ENCODE measurements around the gene BTN2A1. TPM values are rescaled to one million over a fixed set of nuclear protein-coding genes. Genes with fewer than 3 reads are reported as not detected.

BTN2A1 gene
- total and polyA plus RNA-seq, 7 experiments from 2014 or later, result 9.7 to 54.6 (median 29.7) TPM

DNA sequence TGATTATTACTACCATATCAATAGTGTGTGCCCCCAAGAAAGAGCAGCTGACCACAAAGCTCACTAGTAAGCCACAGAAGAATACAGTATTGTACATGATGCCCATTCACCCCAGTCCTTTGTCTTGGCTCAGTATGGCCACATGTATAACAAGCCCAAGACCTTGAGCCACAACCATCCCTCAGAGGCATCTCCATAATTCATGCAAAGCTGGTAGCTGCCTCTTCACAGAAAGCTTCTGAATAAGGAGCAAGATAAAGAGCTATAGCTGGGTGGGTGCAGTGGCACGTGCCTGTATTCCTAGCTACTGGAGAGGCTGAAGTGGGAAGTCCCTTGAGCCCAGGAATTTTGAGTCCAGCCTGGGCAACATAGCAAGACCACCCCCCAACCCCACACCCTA lies 37.5 kb downstream of the BTN2A1 start:
- no peak overlapping the region for H3K27ac ChIP-seq (ENCODE audit: low read depth, low read length)
- H3K4me1 ChIP-seq (ENCODE audit: control insufficient read depth in 2 of 2, insufficient read depth in 2 of 2, low read length in 2 of 2), result no peaks in the 10 kb centered on the region
- no peak overlapping the region for H3K4me3 Mint-ChIP-seq
- no peaks in the 10 kb centered on the region for H3K9me3 ChIP-seq (ENCODE audit: control insufficient read depth in 2 of 3, low read length in 3 of 3)
- H3K9me3 Mint-ChIP-seq, result no peaks in the 10 kb centered on the region
- no peak overlapping the region for H3K4me3 ChIP-seq (ENCODE audit: low read length)
- no peaks in the 10 kb centered on the region for H3K27me3 ChIP-seq (ENCODE audit: control insufficient read depth in 2 of 2, insufficient read depth in 2 of 2, low read length in 2 of 2)
- no peaks in the 10 kb centered on the region for H3K36me3 ChIP-seq (ENCODE audit: control insufficient read depth in 2 of 3, insufficient read depth in 3 of 3, low read length in 3 of 3)
- no peak for ATAC-seq
- DNase-seq, result no peak
- POLR2A ChIA-PET, result interaction anchor here (1.0 to 1.4 kb wide), 2 partner anchors 11 kb away, joined by 3 to 6 read pairs; no protein-coding TSS in a partner anchor
- H3K4me1 Mint-ChIP-seq, result peaks cover 3 to 25% (median 5%) of the 10 kb centered on the region in 7 donors
- CTCF ChIA-PET, result no interaction called here
- intact Hi-C loops (cut with micrococcal nuclease), result no loop called here
- peak overlapping the region in 1 of 9 donors; percentile 38 for H3K27ac Mint-ChIP-seq
- H3K36me3 Mint-ChIP-seq, result peaks cover 0 to 4% (median 0%) of the 10 kb centered on the region in 5 donors
- peaks cover 0 to 7% (median under 1%) of the 10 kb centered on the region in 5 donors for H3K27me3 Mint-ChIP-seq

DNA sequence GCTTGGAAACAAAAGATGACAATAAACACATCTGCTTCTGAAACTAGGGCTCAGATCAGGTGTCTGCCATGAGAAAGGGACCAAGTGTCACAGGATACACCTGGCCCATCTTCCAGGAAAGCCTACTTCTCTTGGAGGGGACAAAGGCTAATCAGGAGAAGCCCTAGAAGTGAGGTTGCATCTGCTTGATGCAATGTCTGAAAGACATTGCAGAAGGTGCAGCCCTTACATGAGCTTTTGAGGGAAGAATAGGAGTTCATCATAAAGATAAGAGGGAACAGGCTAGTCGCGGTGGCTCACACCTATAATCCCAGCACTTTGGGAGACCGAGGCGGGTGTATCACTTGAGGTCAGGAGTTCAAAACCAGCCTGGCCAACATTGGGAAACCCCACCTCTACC lies 39.9 kb downstream of the BTN2A1 start:
- Histone ChIP-seq H3K9me3 (ENCODE audit: control insufficient read depth in 2 of 3, low read length in 3 of 3) (no peaks in the 10 kb centered on the region), H3K4me1 (ENCODE audit: control insufficient read depth in 2 of 2, insufficient read depth in 2 of 2, low read length in 2 of 2) (peaks cover 10% of the 10 kb centered on the region in 2 donors), H3K27ac (ENCODE audit: low read depth, low read length) (no peak overlapping the region), H3K36me3 (ENCODE audit: control insufficient read depth in 2 of 3, insufficient read depth in 3 of 3, low read length in 3 of 3) (no peaks in the 10 kb centered on the region), H3K27me3 (ENCODE audit: control insufficient read depth in 2 of 2, insufficient read depth in 2 of 2, low read length in 2 of 2) (peaks cover 7 to 8% of the 10 kb centered on the region in 2 donors), H3K4me3 (ENCODE audit: low read length) (no peak overlapping the region)
- Mint-ChIP-seq H3K27me3 (peaks cover 0 to 27% (median 15%) of the 10 kb centered on the region in 5 donors), H3K9me3 (no peaks in the 10 kb centered on the region), H3K27ac (no peak overlapping the region), H3K4me1 (peaks cover 10 to 41% (median 20%) of the 10 kb centered on the region in 7 donors), H3K36me3 (peaks cover 0 to 4% (median 0%) of the 10 kb centered on the region in 5 donors), H3K4me3 (no peak overlapping the region)
- POLR2A ChIA-PET, result interaction anchor here (1.4 kb wide), 1 partner anchor 13 kb away, joined by 3 read pairs; no protein-coding TSS in a partner anchor
- ATAC-seq (no peak), DNase-seq (no peak)
- intact Hi-C loops (cut with micrococcal nuclease), result no loop called here
- CTCF ChIA-PET, result no interaction called here

DNA sequence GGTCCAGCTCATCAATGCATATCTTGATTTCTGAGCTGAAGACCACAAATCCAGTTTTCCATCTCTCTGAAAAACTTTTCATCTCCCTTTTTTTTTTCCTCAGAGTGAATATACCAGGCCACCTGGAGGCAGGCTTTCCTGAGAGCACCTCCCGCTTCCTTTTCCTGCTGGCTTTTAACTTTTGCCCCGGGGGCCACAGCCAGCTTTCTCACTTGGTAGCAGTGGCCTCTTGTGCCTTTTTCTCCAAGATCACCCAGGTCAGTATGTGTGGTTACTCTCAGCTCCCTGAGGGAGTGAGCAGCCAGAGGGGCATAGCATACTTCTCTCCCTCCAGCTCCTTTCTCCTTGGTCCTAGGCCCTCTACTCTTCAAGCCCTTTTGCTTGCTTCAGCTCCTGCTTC lies 42.3 kb downstream of the BTN2A1 start, which contains the start of gene BTN1A1:
BTN1A1 (plus strand) TSS at position 202 of the 400 bp plus-strand sequence. CDS start 984 bp downstream, outside the sequence.
- ATAC-seq, result no peak
- peaks cover 0 to 4% (median 0%) of the 10 kb centered on the region in 5 donors for H3K36me3 Mint-ChIP-seq
- H3K27me3 Mint-ChIP-seq, result peaks cover 11 to 42% (median 26%) of the 10 kb centered on the region in 5 donors
- H3K4me1 Mint-ChIP-seq, result peaks cover 10 to 22% (median 17%) of the 10 kb centered on the region in 7 donors
- peaks cover 0 to 2% (median 0%) of the 10 kb centered on the region in 11 donors for H3K9me3 Mint-ChIP-seq
- no peaks in the 10 kb centered on the region for H3K36me3 ChIP-seq (ENCODE audit: control insufficient read depth in 2 of 3, insufficient read depth in 3 of 3, low read length in 3 of 3)
- H3K4me3 ChIP-seq (ENCODE audit: low read length), result no peak within 1 kb of the TSS
- peak within 1 kb of the TSS in 1 of 9 donors; percentile 29 for H3K27ac Mint-ChIP-seq
- intact Hi-C loops (cut with micrococcal nuclease), result loop anchor here in 1 of 2 donors (2.0 kb wide), 2 partner anchors 25 to 41 kb away; no protein-coding TSS in a partner anchor
- H3K27me3 ChIP-seq (ENCODE audit: control insufficient read depth in 2 of 2, insufficient read depth in 2 of 2, low read length in 2 of 2), result peaks cover 13 to 15% of the 10 kb centered on the region in 2 donors
- DNase-seq, result no peak
- H3K27ac ChIP-seq (ENCODE audit: low read depth, low read length), result no peak within 1 kb of the TSS
- peak within 1 kb of the TSS; percentile 21 to 87 (median 82) for H3K4me3 Mint-ChIP-seq
- H3K4me1 ChIP-seq (ENCODE audit: control insufficient read depth in 2 of 2, insufficient read depth in 2 of 2, low read length in 2 of 2), result peaks cover 10% of the 10 kb centered on the region in 2 donors
- POLR2A ChIA-PET, result interaction anchor here (0.9 kb wide), 2 partner anchors 37 to 50 kb away, joined by 3 read pairs; no protein-coding TSS in a partner anchor
- no peaks in the 10 kb centered on the region for H3K9me3 ChIP-seq (ENCODE audit: control insufficient read depth in 2 of 3, low read length in 3 of 3)
- CTCF ChIA-PET, result no interaction called here

DNA sequence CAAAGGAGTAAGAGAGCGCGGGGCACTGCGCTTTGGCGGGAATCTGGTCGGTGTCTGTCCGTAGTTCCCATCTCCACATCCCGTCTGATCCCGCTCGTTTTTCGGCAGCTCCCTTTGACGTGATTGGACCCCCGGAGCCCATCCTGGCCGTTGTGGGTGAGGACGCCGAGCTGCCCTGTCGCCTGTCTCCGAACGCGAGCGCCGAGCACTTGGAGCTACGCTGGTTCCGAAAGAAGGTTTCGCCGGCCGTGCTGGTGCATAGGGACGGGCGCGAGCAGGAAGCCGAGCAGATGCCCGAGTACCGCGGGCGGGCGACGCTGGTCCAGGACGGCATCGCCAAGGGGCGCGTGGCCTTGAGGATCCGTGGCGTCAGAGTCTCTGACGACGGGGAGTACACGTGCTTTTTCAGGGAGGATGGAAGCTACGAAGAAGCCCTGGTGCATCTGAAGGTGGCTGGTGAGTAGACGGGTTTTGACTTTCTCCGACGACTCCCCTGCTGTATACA lies 43.8 kb downstream of the BTN2A1 start:
- peak; percentile 79 for ATAC-seq
- Mint-ChIP-seq H3K36me3 (peaks cover 0 to 4% (median 0%) of the 10 kb centered on the region in 5 donors), H3K4me3 (peak overlapping the region; percentile 63 to 87 (median 84)), H3K9me3 (peaks cover 0 to 2% (median 0%) of the 10 kb centered on the region in 11 donors), H3K27me3 (peaks cover 11 to 48% (median 27%) of the 10 kb centered on the region in 5 donors), H3K4me1 (peaks cover 10 to 22% (median 17%) of the 10 kb centered on the region in 7 donors), H3K27ac (peak overlapping the region in 7 of 9 donors; percentile 5 to 41 (median 25))
- H3K27me3 ChIP-seq (ENCODE audit: control insufficient read depth in 2 of 2, insufficient read depth in 2 of 2, low read length in 2 of 2), result peaks cover 13 to 15% of the 10 kb centered on the region in 2 donors
- POLR2A ChIA-PET, result interaction anchor here (0.6 to 2.3 kb wide), 8 partner anchors 25 to 63 kb away, joined by 3 to 18 read pairs (median 4); no protein-coding TSS in a partner anchor
- H3K36me3 ChIP-seq (ENCODE audit: control insufficient read depth in 2 of 3, insufficient read depth in 3 of 3, low read length in 3 of 3), result no peaks in the 10 kb centered on the region
- DNase-seq, result peak in 8 of 9 donors; percentile 25 to 39 (median 33)
- H3K27ac ChIP-seq (ENCODE audit: low read depth, low read length), result no peak overlapping the region
- peak overlapping the region; percentile 51 for H3K4me3 ChIP-seq (ENCODE audit: low read length)
- CTCF ChIA-PET, result interaction anchor here (1.3 kb wide), 1 partner anchor 161 kb away, joined by 3 read pairs; no protein-coding TSS in a partner anchor
- H3K4me1 ChIP-seq (ENCODE audit: control insufficient read depth in 2 of 2, insufficient read depth in 2 of 2, low read length in 2 of 2), result peaks cover 10% of the 10 kb centered on the region in 2 donors
- no peaks in the 10 kb centered on the region for H3K9me3 ChIP-seq (ENCODE audit: control insufficient read depth in 2 of 3, low read length in 3 of 3)
- intact Hi-C loops (cut with micrococcal nuclease), result loop anchor here in 1 of 2 donors (1.0 to 2.0 kb wide), 3 partner anchors 20 to 43 kb away; no protein-coding TSS in a partner anchor

DNA sequence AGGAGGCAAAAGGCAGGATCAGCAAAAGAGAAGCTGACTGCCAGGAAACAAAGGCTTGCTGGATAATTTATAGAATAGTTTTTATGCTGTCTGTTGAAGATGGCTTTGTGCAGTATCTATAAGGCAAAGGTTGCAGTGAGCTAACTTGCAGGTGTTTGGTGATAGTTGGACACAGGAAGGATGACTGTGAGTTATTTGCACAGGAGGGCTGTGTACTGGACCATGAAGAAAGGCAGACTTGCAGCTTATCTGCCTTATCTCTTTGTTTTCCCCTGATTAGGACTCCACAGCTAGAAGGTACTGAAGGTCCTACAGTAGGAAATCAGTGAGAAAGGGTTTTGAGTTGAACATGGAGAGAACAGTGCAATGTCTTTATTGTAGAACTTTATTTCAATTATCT lies 44.4 kb downstream of the BTN2A1 start:
- Histone ChIP-seq H3K27ac (ENCODE audit: low read depth, low read length) (no peak overlapping the region), H3K36me3 (ENCODE audit: control insufficient read depth in 2 of 3, insufficient read depth in 3 of 3, low read length in 3 of 3) (no peaks in the 10 kb centered on the region), H3K4me3 (ENCODE audit: low read length) (peak overlapping the region; percentile 51), H3K4me1 (ENCODE audit: control insufficient read depth in 2 of 2, insufficient read depth in 2 of 2, low read length in 2 of 2) (peaks cover 10% of the 10 kb centered on the region in 2 donors), H3K27me3 (ENCODE audit: control insufficient read depth in 2 of 2, insufficient read depth in 2 of 2, low read length in 2 of 2) (peaks cover 13 to 15% of the 10 kb centered on the region in 2 donors), H3K9me3 (ENCODE audit: control insufficient read depth in 2 of 3, low read length in 3 of 3) (no peaks in the 10 kb centered on the region)
- Mint-ChIP-seq H3K9me3 (peaks cover 0 to 2% (median 0%) of the 10 kb centered on the region in 11 donors), H3K36me3 (peaks cover 0 to 3% (median 0%) of the 10 kb centered on the region in 5 donors), H3K27me3 (peaks cover 11 to 50% (median 28%) of the 10 kb centered on the region in 5 donors), H3K4me3 (peak overlapping the region; percentile 63 to 87 (median 84)), H3K27ac (peak overlapping the region in 3 of 9 donors; percentile 11 to 41 (median 36)), H3K4me1 (peaks cover 10 to 22% (median 15%) of the 10 kb centered on the region in 7 donors)
- ATAC-seq (no peak), DNase-seq (peak in 1 of 9 donors; percentile 3)
- ChIA-PET CTCF (interaction anchor here (0.7 to 1.3 kb wide), 2 partner anchors 52 to 162 kb away, joined by 3 read pairs; no protein-coding TSS in a partner anchor), POLR2A (interaction anchor here (0.9 to 2.3 kb wide), 6 partner anchors 24 to 48 kb away, joined by 3 to 18 read pairs (median 4); no protein-coding TSS in a partner anchor)
- intact Hi-C loops (cut with micrococcal nuclease), result no loop called here

DNA sequence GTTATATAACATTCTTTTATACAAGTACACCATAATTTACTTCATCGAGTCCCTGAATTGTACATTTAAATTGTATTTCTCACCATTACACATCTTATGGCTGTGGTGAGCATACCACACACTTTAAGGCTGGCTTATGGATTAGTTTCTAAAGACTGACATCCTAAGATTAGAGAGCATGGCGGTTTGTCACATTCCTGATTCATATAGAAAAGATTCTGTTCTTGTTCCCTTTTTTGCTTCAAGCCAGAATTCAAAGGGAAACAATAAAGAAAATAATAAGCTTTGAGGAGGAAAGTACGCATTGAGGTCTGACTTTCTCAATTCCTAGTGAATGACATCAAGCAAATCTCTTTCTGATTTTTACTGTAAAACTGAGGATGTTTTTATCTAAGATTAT lies 44.9 kb downstream of the BTN2A1 start:
- peaks cover 0 to 1% (median 0%) of the 10 kb centered on the region in 5 donors for H3K36me3 Mint-ChIP-seq

More for the DNA sequence above, 44.9 kb downstream of the BTN2A1 start:
- ATAC-seq (no peak), DNase-seq (no peak)
- CTCF ChIA-PET, result interaction anchor here (0.7 to 1.3 kb wide), 3 partner anchors 52 to 162 kb away, joined by 3 read pairs; no protein-coding TSS in a partner anchor
- Histone ChIP-seq H3K4me1 (ENCODE audit: control insufficient read depth in 2 of 2, insufficient read depth in 2 of 2, low read length in 2 of 2) (peaks cover 10% of the 10 kb centered on the region in 2 donors), H3K27me3 (ENCODE audit: control insufficient read depth in 2 of 2, insufficient read depth in 2 of 2, low read length in 2 of 2) (peaks cover 13 to 15% of the 10 kb centered on the region in 2 donors), H3K27ac (ENCODE audit: low read depth, low read length) (no peak overlapping the region), H3K4me3 (ENCODE audit: low read length) (no peak overlapping the region), H3K36me3 (ENCODE audit: control insufficient read depth in 2 of 3, insufficient read depth in 3 of 3, low read length in 3 of 3) (no peaks in the 10 kb centered on the region), H3K9me3 (ENCODE audit: control insufficient read depth in 2 of 3, low read length in 3 of 3) (no peaks in the 10 kb centered on the region)
- H3K27me3 Mint-ChIP-seq, result peaks cover 11 to 50% (median 28%) of the 10 kb centered on the region in 5 donors
- no peak overlapping the region for H3K27ac Mint-ChIP-seq
- H3K4me3 Mint-ChIP-seq, result no peak overlapping the region
- peaks cover 0 to 2% (median 0%) of the 10 kb centered on the region in 11 donors for H3K9me3 Mint-ChIP-seq
- POLR2A ChIA-PET, result interaction anchor here (1.0 to 2.3 kb wide), 3 partner anchors 28 to 43 kb away, joined by 4 to 18 read pairs (median 8); no protein-coding TSS in a partner anchor
- peaks cover 10 to 22% (median 14%) of the 10 kb centered on the region in 7 donors for H3K4me1 Mint-ChIP-seq
- intact Hi-C loops (cut with micrococcal nuclease), result no loop called here

Measured in naive thymus-derived CD4-positive, alpha-beta T cell (primary cell).